ENCODE data around the gene NCKIPSD.

The NCKIPSD gene

GRCh38 chr3:48707157-48707556 lies 21.4 kb upstream of the NCKIPSD start:
- H3K27me3 ChIP-seq: no peaks in the 10 kb centered on the region
- H3K9me3 ChIP-seq: no peaks in the 10 kb centered on the region
- H3K4me1 ChIP-seq: no peaks in the 10 kb centered on the region
- no peak overlapping the region for H3K4me3 ChIP-seq (ENCODE audit: low read depth, low read length)
- peaks cover 33% of the 10 kb centered on the region for H3K36me3 ChIP-seq
- DNase-seq: no peak
- no peak for TF ChIP-seq CTCF (IDR thresholded peaks at IDR 0.05; ENCODE audit: low read depth, low read length)

- H3K4me1 ChIP-seq: no peaks in the 10 kb centered on the region
- TF ChIP-seq CTCF (IDR thresholded peaks at IDR 0.05; ENCODE audit: low read depth, low read length): no peak
- H3K9me3 ChIP-seq: no peaks in the 10 kb centered on the region
- peaks cover 20% of the 10 kb centered on the region for H3K36me3 ChIP-seq
- H3K4me3 ChIP-seq (ENCODE audit: low read depth, low read length): no peak overlapping the region
- no peaks in the 10 kb centered on the region for H3K27me3 ChIP-seq
- no peak for DNase-seq
Measured at GRCh38 chr3:48702320-48702920, 16.7 kb upstream of the NCKIPSD start.

- Histone ChIP-seq H3K4me3 (ENCODE audit: low read depth, low read length) (no peak overlapping the region), H3K4me1 (no peaks in the 10 kb centered on the region), H3K27me3 (no peaks in the 10 kb centered on the region), H3K9me3 (no peaks in the 10 kb centered on the region), H3K36me3 (peaks cover 16% of the 10 kb centered on the region)
- DNase-seq: no peak
- no peak for TF ChIP-seq CTCF (IDR thresholded peaks at IDR 0.05; ENCODE audit: low read depth, low read length)
Measured at GRCh38 chr3:48700731-48701405, 15.2 kb upstream of the NCKIPSD start.

GRCh38 chr3:48698891-48699290 lies 13.2 kb upstream of the NCKIPSD start:
- no peaks in the 10 kb centered on the region for H3K4me1 ChIP-seq
- no peak overlapping the region for H3K4me3 ChIP-seq (ENCODE audit: low read depth, low read length)
- H3K36me3 ChIP-seq: peaks cover 32% of the 10 kb centered on the region
- TF ChIP-seq CTCF (IDR thresholded peaks at IDR 0.05; ENCODE audit: low read depth, low read length): no peak
- no peak for DNase-seq
- no peaks in the 10 kb centered on the region for H3K9me3 ChIP-seq
- no peaks in the 10 kb centered on the region for H3K27me3 ChIP-seq

GRCh38 chr3:48697952-48698351 lies 12.2 kb upstream of the NCKIPSD start:
- H3K4me1 ChIP-seq: no peaks in the 10 kb centered on the region

More at GRCh38 chr3:48697952-48698351, 12.2 kb upstream of the NCKIPSD start:
- H3K27me3 ChIP-seq: no peaks in the 10 kb centered on the region
- peaks cover 41% of the 10 kb centered on the region for H3K36me3 ChIP-seq
- H3K4me3 ChIP-seq (ENCODE audit: low read depth, low read length): no peak overlapping the region
- DNase-seq: no peak
- H3K9me3 ChIP-seq: no peaks in the 10 kb centered on the region
- no peak for TF ChIP-seq CTCF (IDR thresholded peaks at IDR 0.05; ENCODE audit: low read depth, low read length)

Measured in BE2C (cell line).